HepG2 (cell line): ENCODE results near the gene RNPEPL1. TPM values are rescaled to one million over a fixed set of nuclear protein-coding genes. Genes with fewer than 3 reads are reported as not detected.
A peak's percentile ranks its signal among the peaks of the same experiment; 100 is the strongest.

ENCODE experiments used
- ATAC-seq: fragments of 200-7000 bp; cut with Tn5 transposase; 3 replicates; pipeline ENCODE4 v1.9.1; 2020; ENCODE audit warnings: mild to moderate bottlenecking, moderate library complexity
- BruUV-seq: library from RNA; stranded (reverse); fragments of 400-500 nt; replicated peaks from 2 replicates; lab custom pipeline; 2021; lab: Mats Ljungman, UMichigan
- CTCF ChIA-PET: fragments of 300-600 bp; formaldehyde crosslinking; extraction: SDS; loops from one replicate; lab custom pipeline; 2021; ENCODE audit warnings: low total read pairs, inconsistent platforms, low intra/inter-chr PET ratio; lab: Yijun Ruan, JAX
- POLR2A ChIA-PET: fragments of 350-600 bp; sonication (Branson Sonifier 250); formaldehyde crosslinking; loops from one replicate; lab custom pipeline; 2020; ENCODE audit warnings: antibody characterized with exemption, inconsistent platforms; lab: Yijun Ruan, JAX
- DNase-seq: peaks from one replicate; pipeline ENCODE4 v3.0.0-alpha.2; 2015; ENCODE audit warnings: low spot score
- FAIRE-seq: peaks from 3 replicates; lab custom pipeline; 2011; peaks lifted over from hg19 to GRCh38; lab: Jason Lieb, UNC
- H2AFZ ChIP-seq: one replicate; pipeline ENCODE4 v1.6.1; 2011; ENCODE audit warnings: low read length, inconsistent platforms
- H3K27ac ChIP-seq: fragments of 300-600 bp; 3 replicates; pipeline ENCODE4 v1.8.0; 2011; ENCODE audit warnings: mixed run types, mild to moderate bottlenecking, mixed read lengths, low read length, inconsistent platforms; ENCODE audit not compliant: insufficient read depth; ENCODE audit errors: extremely low read length
- H3K27me3 ChIP-seq, 2 experiments: fragments of 200-600 bp in 1 of 2; 2 replicates in 1 of 2; 3 replicates in 1 of 2; pipeline versions ENCODE4 v1.6.0 to v1.8.0; 2011; ENCODE audit warnings: low read length in 2 of 2, mild to moderate bottlenecking in 2 of 2, moderate library complexity in 2 of 2, inconsistent platforms in 1 of 2; ENCODE audit not compliant: insufficient read depth in 2 of 2, control insufficient read depth in 1 of 2
- H3K36me3 ChIP-seq, 2 experiments: fragments of 200-600 bp in 1 of 2; replicated peaks in 1 of 2; 2 replicates in 1 of 2; 3 replicates in 1 of 2; pipeline versions ENCODE4 v1.5.1 to v1.8.0; 2011; ENCODE audit warnings: low read length in 2 of 2, inconsistent platforms in 1 of 2; ENCODE audit not compliant: insufficient read depth in 2 of 2, control insufficient read depth in 1 of 2
- H3K4me1 ChIP-seq: 2 replicates; pipeline ENCODE4 v1.5.1; 2012; ENCODE audit warnings: low read length, inconsistent platforms; ENCODE audit not compliant: insufficient read depth
- H3K4me2 ChIP-seq: 2 replicates; pipeline ENCODE4 v1.6.0; 2011; ENCODE audit warnings: low read depth, low read length, inconsistent platforms
- H3K4me3 ChIP-seq, 3 experiments: fragments of 200-600 bp in 1 of 3; sonication (generic), shearing (Covaris generic) in 1 of 3; replicated peaks in 1 of 3; 2 replicates each; pipeline ENCODE4 v1.5.1; 2011 to 2016; ENCODE audit warnings: low read length in 3 of 3, inconsistent platforms in 2 of 3, low read depth in 2 of 3, mild to moderate bottlenecking in 2 of 3, control low read depth in 1 of 3, mixed read lengths in 1 of 3; ENCODE audit not compliant: insufficient read depth in 1 of 3
- H3K79me2 ChIP-seq: one replicate; pipeline ENCODE4 v1.6.1; 2011; ENCODE audit warnings: low read length, inconsistent platforms; ENCODE audit not compliant: insufficient read depth
- H3K9ac ChIP-seq: 2 replicates; pipeline ENCODE4 v1.6.0; 2011; ENCODE audit warnings: mild to moderate bottlenecking, low read depth, low read length, inconsistent platforms; ENCODE audit not compliant: insufficient read depth
- H3K9me3 ChIP-seq: 2 replicates; pipeline ENCODE4 v1.5.1; 2012; ENCODE audit warnings: mild to moderate bottlenecking, low read length
- H4K20me1 ChIP-seq: 2 replicates; pipeline ENCODE4 v1.6.0; 2011; ENCODE audit warnings: inconsistent platforms, mild to moderate bottlenecking, low read length, moderate library complexity; ENCODE audit not compliant: insufficient read depth
- AGO2 ChIP-seq: fragments of 200-400 bp; formaldehyde crosslinking; optimal IDR thresholded peaks from 2 replicates; pipeline ENCODE3; 2017; ENCODE audit warnings: mild to moderate bottlenecking, low read depth, low read length, moderate library complexity
- FIP1L1 ChIP-seq: fragments of 200-400 bp; formaldehyde crosslinking; IDR thresholded peaks from 2 replicates; pipeline ENCODE4 v1.6.1; 2018; ENCODE audit warnings: low read depth, mild to moderate bottlenecking, low read length, moderate library complexity, borderline replicate concordance; ENCODE audit not compliant: insufficient read depth
- HNRNPL ChIP-seq: fragments of 200-400 bp; formaldehyde crosslinking; IDR thresholded peaks from 2 replicates; pipeline ENCODE4 v1.6.1; 2017; ENCODE audit warnings: mild to moderate bottlenecking, low read depth, low read length
- MTA3 ChIP-seq: sonication (generic); formaldehyde crosslinking; IDR thresholded peaks from 2 replicates; pipeline ENCODE4 v1.4.0; 2020; ENCODE audit warnings: missing genetic modification reagents
- MYC ChIP-seq: sonication (generic); formaldehyde crosslinking; IDR thresholded peaks from 2 replicates; pipeline ENCODE4 v1.9.0; 2021; ENCODE audit warnings: missing genetic modification reagents, borderline replicate concordance
- MYNN ChIP-seq: sonication (generic); formaldehyde crosslinking; IDR thresholded peaks from 2 replicates; pipeline ENCODE4 v1.4.0; 2020; ENCODE audit warnings: mild to moderate bottlenecking, low read depth, missing genetic modification reagents
- MZF1 ChIP-seq: sonication (generic); formaldehyde crosslinking; IDR thresholded peaks from 2 replicates; pipeline ENCODE4 v1.8.1; 2023; ENCODE audit warnings: mild to moderate bottlenecking, missing genetic modification reagents, borderline replicate concordance
- ZBTB1 ChIP-seq: sonication (generic); formaldehyde crosslinking; IDR thresholded peaks from 2 replicates; pipeline ENCODE4 v1.4.0; 2020; ENCODE audit warnings: missing genetic modification reagents, borderline replicate concordance
- ZBTB8A ChIP-seq: sonication (generic); formaldehyde crosslinking; IDR thresholded peaks from 2 replicates; pipeline ENCODE4 v1.4.0; 2020; ENCODE audit warnings: mild to moderate bottlenecking, low read depth, missing genetic modification reagents, borderline replicate concordance
- ZNF20 ChIP-seq: sonication (generic); formaldehyde crosslinking; IDR thresholded peaks from 2 replicates; pipeline ENCODE4 v1.4.0; 2020; ENCODE audit warnings: mild to moderate bottlenecking, moderate library complexity, missing genetic modification reagents
- ZSCAN21 ChIP-seq: sonication (generic); formaldehyde crosslinking; IDR thresholded peaks from 2 replicates; pipeline ENCODE4 v1.8.0; 2022; ENCODE audit warnings: mild to moderate bottlenecking, missing genetic modification reagents, moderate library complexity, borderline replicate concordance
- WGBS: methylation state at CpG from one replicate; pipeline ENCODE4 v1.1.6; 2017; ENCODE audit warnings: low lambda C conversion rate; 5-methylcytosine and 5-hydroxymethylcytosine counted together
- in situ Hi-C: cut with HindIII; loops from 2 replicates; pipeline ENCODE4 v1.10.0; 2017; ENCODE audit warnings: low pct_unique_long_range_greater_than_20kb; ENCODE audit not compliant: extremely low pct_ligation_motif_present
- intact Hi-C: fragments of 100-400 bp; cut with micrococcal nuclease; formaldehyde crosslinking; loops from one replicate; pipeline ENCODE4 v1.10.0; 2022; ENCODE audit not compliant: unreplicated experiment
- polyA plus RNA-seq, 8 experiments: library from polyadenylated mRNA; depleted of rRNA in 3 of 8; stranded (reverse) in 7 of 8; unstranded in 1 of 8; fragments of >200 nt; fragmentation: Illumina TruSeq in 4 of 8; extraction: Trizol in 4 of 8; gene quantifications; 2 replicates each; pipeline versions ENCODE4 v1.2.1 to v1.2.3, GENCODE V29; 2011 to 2016; ENCODE audit warnings: low read depth in 4 of 8, missing spikeins in 1 of 8, mixed read lengths in 1 of 8; ENCODE audit not compliant: insufficient read depth in 1 of 8
- total RNA-seq, 5 experiments: library from RNA; depleted of rRNA; stranded (reverse); fragments of >200 nt; fragmentation: Illumina TruSeq; extraction: Trizol; gene quantifications; 2 replicates each; pipeline ENCODE4 v1.2.3, GENCODE V29; 2016; ENCODE audit warnings: low read depth in 1 of 5
- TF ChIP-seq, protein P1 (sequence below): sonication (generic); formaldehyde crosslinking; IDR thresholded peaks from 2 replicates; pipeline ENCODE4 v1.8.0; 2023; ENCODE audit warnings: mild to moderate bottlenecking, missing genetic modification reagents
- TF ChIP-seq, protein P2 (sequence below): sonication (generic); formaldehyde crosslinking; IDR thresholded peaks from 2 replicates; pipeline ENCODE4 v1.4.0; 2020; ENCODE audit warnings: mild to moderate bottlenecking, low read depth, missing genetic modification reagents
- TF ChIP-seq, protein P3 (sequence below): sonication (generic); formaldehyde crosslinking; IDR thresholded peaks from 2 replicates; pipeline ENCODE4 v1.5.1; 2020; ENCODE audit warnings: mild to moderate bottlenecking, missing genetic modification reagents, borderline replicate concordance

RNPEPL1 gene
- total and polyA plus RNA-seq, 2 of the 13 experiments (the other 11 are each of a cell fraction or from before 2014, with no cell fraction given): 13.0 to 18.0 TPM

DNA sequence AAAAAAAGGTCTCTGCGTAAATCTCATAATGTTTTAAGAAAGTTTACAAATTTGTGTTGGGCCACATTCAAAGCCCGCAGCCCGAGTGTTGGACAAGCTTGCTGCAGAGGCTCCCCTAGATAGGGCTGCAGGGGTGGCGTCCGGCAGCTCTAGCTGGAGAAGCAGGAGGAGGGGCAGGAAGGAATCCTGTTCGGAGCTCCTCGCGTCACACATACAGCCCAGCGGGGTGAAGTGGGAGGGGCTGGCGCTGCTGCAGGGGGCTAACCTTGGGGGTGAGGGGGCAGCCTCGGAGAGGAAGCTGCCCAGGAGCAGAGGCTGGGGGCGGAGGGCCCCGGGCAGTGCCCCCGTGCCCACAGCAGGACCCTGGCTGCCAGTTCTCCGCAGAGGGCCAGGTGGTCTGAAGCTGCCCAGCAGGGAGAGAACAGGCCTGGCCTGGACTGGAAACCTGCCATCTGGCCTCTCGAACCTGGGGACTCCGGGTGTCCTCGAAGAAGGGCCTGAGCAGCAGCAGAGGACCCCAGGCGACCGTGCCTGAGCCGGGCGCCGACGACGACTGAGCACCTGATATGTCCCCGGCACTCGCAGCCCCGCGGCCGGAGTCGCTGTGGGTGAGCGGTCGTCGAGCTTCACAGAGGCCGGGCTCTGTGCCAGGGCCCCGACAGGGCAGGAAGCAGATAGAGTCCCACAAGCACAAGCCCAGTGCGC is 54.4 kb downstream of the RNPEPL1 start:
- H3K9me3 ChIP-seq: peaks cover 3% of the 10 kb centered on the region; the same call in 1 of the 2 replicates
- in situ Hi-C loops: no loop called here
- POLR2A ChIA-PET: interaction anchor here (1.3 to 7.1 kb wide), 2 partner anchors 9 to 18 kb away, joined by 3 to 46 read pairs; no protein-coding TSS in a partner anchor

More for the DNA sequence above, 54.4 kb downstream of the RNPEPL1 start:
- no peak for DNase-seq
- Histone ChIP-seq H3K79me2 (no peaks in the 10 kb centered on the region), H3K4me2 (no peak overlapping the region), H3K4me3 (no peak overlapping the region), H2AFZ (no peak overlapping the region), H3K27ac (no peak overlapping the region), H3K36me3 (peaks cover 13 to 24% of the 10 kb centered on the region in 2 experiments), H3K9ac (no peak overlapping the region), H4K20me1 (no peaks in the 10 kb centered on the region), H3K27me3 (no peaks in the 10 kb centered on the region; a peak in 1 of 5 replicates), H3K4me1 (peaks cover 32% of the 10 kb centered on the region)
- BruUV-seq: no TSS peak
- intact Hi-C loops: no loop called here
- TF ChIP-seq MTA3 (CRISPR knock-in tag) (no peak), MYNN (CRISPR knock-in tag) (no peak), ZNF20 (CRISPR knock-in tag) (no peak), ZSCAN21 (CRISPR knock-in tag) (no peak), HNRNPL (0 out of 2 replicates have a peak, but pooled peaks have one; percentile 37), ZBTB8A (no peak), AGO2 (peak; percentile 46), MZF1 (CRISPR knock-in tag) (no peak), ZBTB1 (CRISPR knock-in tag) (no peak), FIP1L1 (no peak), MYC (CRISPR knock-in tag) (no peak)
- TF ChIP-seq, protein P1, sequence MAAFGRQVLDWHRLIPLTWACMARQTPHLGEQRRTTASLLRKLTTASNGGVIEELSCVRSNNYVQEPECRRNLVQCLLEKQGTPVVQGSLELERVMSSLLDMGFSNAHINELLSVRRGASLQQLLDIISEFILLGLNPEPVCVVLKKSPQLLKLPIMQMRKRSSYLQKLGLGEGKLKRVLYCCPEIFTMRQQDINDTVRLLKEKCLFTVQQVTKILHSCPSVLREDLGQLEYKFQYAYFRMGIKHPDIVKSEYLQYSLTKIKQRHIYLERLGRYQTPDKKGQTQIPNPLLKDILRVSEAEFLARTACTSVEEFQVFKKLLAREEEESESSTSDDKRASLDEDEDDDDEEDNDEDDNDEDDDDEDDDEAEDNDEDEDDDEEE (CRISPR knock-in tag): no peak
- TF ChIP-seq, protein P2, sequence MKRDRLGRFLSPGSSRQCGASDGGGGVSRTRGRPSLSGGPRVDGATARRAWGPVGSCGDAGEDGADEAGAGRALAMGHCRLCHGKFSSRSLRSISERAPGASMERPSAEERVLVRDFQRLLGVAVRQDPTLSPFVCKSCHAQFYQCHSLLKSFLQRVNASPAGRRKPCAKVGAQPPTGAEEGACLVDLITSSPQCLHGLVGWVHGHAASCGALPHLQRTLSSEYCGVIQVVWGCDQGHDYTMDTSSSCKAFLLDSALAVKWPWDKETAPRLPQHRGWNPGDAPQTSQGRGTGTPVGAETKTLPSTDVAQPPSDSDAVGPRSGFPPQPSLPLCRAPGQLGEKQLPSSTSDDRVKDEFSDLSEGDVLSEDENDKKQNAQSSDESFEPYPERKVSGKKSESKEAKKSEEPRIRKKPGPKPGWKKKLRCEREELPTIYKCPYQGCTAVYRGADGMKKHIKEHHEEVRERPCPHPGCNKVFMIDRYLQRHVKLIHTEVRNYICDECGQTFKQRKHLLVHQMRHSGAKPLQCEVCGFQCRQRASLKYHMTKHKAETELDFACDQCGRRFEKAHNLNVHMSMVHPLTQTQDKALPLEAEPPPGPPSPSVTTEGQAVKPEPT: no peak
- TF ChIP-seq, protein P3, sequence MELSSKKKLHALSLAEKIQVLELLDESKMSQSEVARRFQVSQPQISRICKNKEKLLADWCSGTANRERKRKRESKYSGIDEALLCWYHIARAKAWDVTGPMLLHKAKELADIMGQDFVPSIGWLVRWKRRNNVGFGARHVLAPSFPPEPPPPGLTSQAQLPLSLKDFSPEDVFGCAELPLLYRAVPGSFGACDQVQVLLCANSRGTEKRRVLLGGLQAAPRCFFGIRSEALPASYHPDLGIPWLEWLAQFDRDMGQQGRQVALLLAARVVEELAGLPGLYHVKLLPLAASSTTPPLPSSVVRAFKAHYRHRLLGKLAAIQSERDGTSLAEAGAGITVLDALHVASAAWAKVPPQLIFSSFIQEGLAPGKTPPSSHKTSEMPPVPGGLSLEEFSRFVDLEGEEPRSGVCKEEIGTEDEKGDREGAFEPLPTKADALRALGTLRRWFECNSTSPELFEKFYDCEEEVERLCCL (CRISPR knock-in tag): no peak
- no peak for ATAC-seq
- CTCF ChIA-PET: no interaction called here
- 73% methylated on average over 35 of the region's 37 CpGs for WGBS
- no peak for FAIRE-seq
